Stomach (tissue), 4 donors: Measurements from ENCODE around the gene SERAC1.

Experiments
- CTCF ChIP-seq, 7 experiments: fragments of 450-650 bp in 4 of 7; fragments of 200-600 bp in 3 of 7; sonication (generic) in 3 of 7; IDR thresholded peaks; one replicate each; pipeline ENCODE4 v1.5.1; 2016 to 2019; ENCODE audit warnings: antibody characterized with exemption in 7 of 7, control low read depth in 2 of 7, mild to moderate bottlenecking in 1 of 7
- EP300 ChIP-seq: sonication (generic); formaldehyde crosslinking; IDR thresholded peaks from one replicate; pipeline ENCODE4 v1.6.1; 2017; ENCODE audit warnings: antibody characterized with exemption
- POLR2A ChIP-seq, 4 donors: fragments of 450-650 bp; IDR thresholded peaks; one replicate each; pipeline ENCODE4 v1.6.1; 2016; ENCODE audit warnings: antibody characterized with exemption in 4 of 4, control low read depth in 2 of 4, mild to moderate bottlenecking in 1 of 4, moderate library complexity in 1 of 4
- POLR2AphosphoS5 ChIP-seq, 3 donors: sonication (generic); formaldehyde crosslinking; IDR thresholded peaks; one replicate each; pipeline ENCODE4 v1.6.1; 2016; ENCODE audit warnings: antibody characterized with exemption in 3 of 3

- no peak for TF ChIP-seq CTCF (IDR thresholded peaks at IDR 0.05)
- no peak for TF ChIP-seq POLR2AphosphoS5 (IDR thresholded peaks at IDR 0.05)
- no peak for TF ChIP-seq EP300
- no peak for TF ChIP-seq POLR2A (IDR thresholded peaks at IDR 0.05)
Observed at GRCh38 chr6:158174514-158174913, 6.5 kb upstream of the SERAC1 start.
